ENCODE results near the gene AMT. TPM values are rescaled to one million over a fixed set of nuclear protein-coding genes. Genes with fewer than 3 reads are reported as not detected.

AMT gene
- total and polyA plus RNA-seq, 2 of the 13 experiments (the other 11 are each of a cell fraction or from before 2014, with no cell fraction given) = 35.3 to 59.0 TPM

DNA sequence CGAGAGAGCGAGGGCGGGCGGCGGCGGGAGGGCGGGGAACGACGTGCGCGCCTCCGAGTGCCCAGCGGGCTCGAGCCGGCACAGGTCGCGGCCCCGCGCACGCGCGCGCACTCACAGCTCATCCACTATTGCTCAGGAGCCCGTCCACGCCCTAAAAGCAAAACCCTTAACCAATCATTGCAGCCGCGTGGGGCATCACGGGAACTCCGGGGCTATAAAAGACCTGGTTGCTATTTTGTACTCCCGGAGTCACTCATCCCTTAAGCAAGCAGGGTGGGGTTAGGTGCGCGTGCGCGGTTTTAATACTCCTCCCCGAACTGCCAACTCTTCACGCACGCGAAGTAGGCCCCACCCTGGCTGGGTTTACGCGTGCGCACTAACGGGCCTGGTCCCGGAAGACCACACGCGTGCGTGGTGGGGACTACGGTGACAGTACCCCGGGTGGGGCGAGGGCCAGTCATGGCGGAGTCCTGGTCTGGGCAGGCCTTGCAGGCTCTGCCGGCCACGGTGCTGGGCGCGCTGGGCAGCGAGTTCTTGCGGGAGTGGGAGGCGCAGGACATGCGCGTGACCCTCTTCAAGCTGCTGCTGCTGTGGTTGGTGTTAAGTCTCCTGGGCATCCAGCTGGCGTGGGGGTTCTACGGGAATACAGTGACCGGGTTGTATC lies 10.2 kb downstream of the AMT start, which contains the start of the genes RHOA and TCTA (continued):
- TF ChIP-seq, protein P1, sequence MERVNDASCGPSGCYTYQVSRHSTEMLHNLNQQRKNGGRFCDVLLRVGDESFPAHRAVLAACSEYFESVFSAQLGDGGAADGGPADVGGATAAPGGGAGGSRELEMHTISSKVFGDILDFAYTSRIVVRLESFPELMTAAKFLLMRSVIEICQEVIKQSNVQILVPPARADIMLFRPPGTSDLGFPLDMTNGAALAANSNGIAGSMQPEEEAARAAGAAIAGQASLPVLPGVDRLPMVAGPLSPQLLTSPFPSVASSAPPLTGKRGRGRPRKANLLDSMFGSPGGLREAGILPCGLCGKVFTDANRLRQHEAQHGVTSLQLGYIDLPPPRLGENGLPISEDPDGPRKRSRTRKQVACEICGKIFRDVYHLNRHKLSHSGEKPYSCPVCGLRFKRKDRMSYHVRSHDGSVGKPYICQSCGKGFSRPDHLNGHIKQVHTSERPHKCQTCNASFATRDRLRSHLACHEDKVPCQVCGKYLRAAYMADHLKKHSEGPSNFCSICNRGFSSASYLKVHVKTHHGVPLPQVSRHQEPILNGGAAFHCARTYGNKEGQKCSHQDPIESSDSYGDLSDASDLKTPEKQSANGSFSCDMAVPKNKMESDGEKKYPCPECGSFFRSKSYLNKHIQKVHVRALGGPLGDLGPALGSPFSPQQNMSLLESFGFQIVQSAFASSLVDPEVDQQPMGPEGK (CRISPR knock-in tag; IDR thresholded peaks at IDR 0.05) = peak; percentile 81
- TF ChIP-seq NFYB (CRISPR knock-in tag; IDR thresholded peaks at IDR 0.05) (peak; percentile 82), HOXA9 (CRISPR knock-in tag; IDR thresholded peaks at IDR 0.05; ENCODE audit: borderline replicate concordance) (peak; percentile 22; the same call in 1 of the 2 replicates), MED8 (CRISPR knock-in tag; IDR thresholded peaks at IDR 0.05; ENCODE audit: insufficient replicate concordance) (peak; percentile 60), GZF1 (CRISPR knock-in tag; IDR thresholded peaks at IDR 0.05) (peak; percentile 73; the same call in 1 of the 2 replicates), PHF20 (CRISPR knock-in tag; IDR thresholded peaks at IDR 0.05) (peak; percentile 85), HMG20B (CRISPR knock-in tag; conservative IDR thresholded peaks at IDR 0.05) (no peak), CBX1 (IDR thresholded peaks at IDR 0.05; ENCODE audit: low read depth) (no peak), RFXANK (CRISPR knock-in tag; IDR thresholded peaks at IDR 0.05) (0 out of 2 replicates have a peak, but pooled peaks have one; percentile 47), ZNF607 (CRISPR knock-in tag; IDR thresholded peaks at IDR 0.05; ENCODE audit: borderline replicate concordance) (peak; percentile 70), TCF12 (IDR thresholded peaks at IDR 0.05) (no peak), TCF12 (CRISPR knock-in tag; IDR thresholded peaks at IDR 0.05) (peak; percentile 93), NRL (CRISPR knock-in tag; IDR thresholded peaks at IDR 0.05; ENCODE audit: borderline replicate concordance) (peak; percentile 79), FOXK1 (CRISPR knock-in tag; IDR thresholded peaks at IDR 0.05; ENCODE audit: borderline replicate concordance, low read depth) (peak; percentile 54), TARDBP (CRISPR knock-in tag; IDR thresholded peaks at IDR 0.05) (peak; percentile 72; the same call in 1 of the 2 replicates), FOXA3 (CRISPR knock-in tag; IDR thresholded peaks at IDR 0.05) (peak; percentile 48; the same call in 1 of the 2 replicates), ZNF747 (CRISPR knock-in tag; IDR thresholded peaks at IDR 0.05; ENCODE audit: borderline replicate concordance) (peak; percentile 69; the same call in 1 of the 2 replicates)
- TF ChIP-seq, protein P2, sequence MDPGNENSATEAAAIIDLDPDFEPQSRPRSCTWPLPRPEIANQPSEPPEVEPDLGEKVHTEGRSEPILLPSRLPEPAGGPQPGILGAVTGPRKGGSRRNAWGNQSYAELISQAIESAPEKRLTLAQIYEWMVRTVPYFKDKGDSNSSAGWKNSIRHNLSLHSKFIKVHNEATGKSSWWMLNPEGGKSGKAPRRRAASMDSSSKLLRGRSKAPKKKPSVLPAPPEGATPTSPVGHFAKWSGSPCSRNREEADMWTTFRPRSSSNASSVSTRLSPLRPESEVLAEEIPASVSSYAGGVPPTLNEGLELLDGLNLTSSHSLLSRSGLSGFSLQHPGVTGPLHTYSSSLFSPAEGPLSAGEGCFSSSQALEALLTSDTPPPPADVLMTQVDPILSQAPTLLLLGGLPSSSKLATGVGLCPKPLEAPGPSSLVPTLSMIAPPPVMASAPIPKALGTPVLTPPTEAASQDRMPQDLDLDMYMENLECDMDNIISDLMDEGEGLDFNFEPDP (CRISPR knock-in tag; conservative IDR thresholded peaks at IDR 0.05) = no peak
- TF ChIP-seq, protein P3, sequence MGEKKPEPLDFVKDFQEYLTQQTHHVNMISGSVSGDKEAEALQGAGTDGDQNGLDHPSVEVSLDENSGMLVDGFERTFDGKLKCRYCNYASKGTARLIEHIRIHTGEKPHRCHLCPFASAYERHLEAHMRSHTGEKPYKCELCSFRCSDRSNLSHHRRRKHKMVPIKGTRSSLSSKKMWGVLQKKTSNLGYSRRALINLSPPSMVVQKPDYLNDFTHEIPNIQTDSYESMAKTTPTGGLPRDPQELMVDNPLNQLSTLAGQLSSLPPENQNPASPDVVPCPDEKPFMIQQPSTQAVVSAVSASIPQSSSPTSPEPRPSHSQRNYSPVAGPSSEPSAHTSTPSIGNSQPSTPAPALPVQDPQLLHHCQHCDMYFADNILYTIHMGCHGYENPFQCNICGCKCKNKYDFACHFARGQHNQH (CRISPR knock-in tag; IDR thresholded peaks at IDR 0.05) = peak; percentile 82; the same call in 1 of the 2 replicates
- TF ChIP-seq, protein P4, sequence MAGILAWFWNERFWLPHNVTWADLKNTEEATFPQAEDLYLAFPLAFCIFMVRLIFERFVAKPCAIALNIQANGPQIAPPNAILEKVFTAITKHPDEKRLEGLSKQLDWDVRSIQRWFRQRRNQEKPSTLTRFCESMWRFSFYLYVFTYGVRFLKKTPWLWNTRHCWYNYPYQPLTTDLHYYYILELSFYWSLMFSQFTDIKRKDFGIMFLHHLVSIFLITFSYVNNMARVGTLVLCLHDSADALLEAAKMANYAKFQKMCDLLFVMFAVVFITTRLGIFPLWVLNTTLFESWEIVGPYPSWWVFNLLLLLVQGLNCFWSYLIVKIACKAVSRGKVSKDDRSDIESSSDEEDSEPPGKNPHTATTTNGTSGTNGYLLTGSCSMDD (CRISPR knock-in tag; IDR thresholded peaks at IDR 0.05) = no peak
- TF ChIP-seq, protein P5, sequence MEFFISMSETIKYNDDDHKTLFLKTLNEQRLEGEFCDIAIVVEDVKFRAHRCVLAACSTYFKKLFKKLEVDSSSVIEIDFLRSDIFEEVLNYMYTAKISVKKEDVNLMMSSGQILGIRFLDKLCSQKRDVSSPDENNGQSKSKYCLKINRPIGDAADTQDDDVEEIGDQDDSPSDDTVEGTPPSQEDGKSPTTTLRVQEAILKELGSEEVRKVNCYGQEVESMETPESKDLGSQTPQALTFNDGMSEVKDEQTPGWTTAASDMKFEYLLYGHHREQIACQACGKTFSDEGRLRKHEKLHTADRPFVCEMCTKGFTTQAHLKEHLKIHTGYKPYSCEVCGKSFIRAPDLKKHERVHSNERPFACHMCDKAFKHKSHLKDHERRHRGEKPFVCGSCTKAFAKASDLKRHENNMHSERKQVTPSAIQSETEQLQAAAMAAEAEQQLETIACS (CRISPR knock-in tag; IDR thresholded peaks at IDR 0.05) = peak; percentile 97

Data from HepG2 (cell line).